Gastroesophageal sphincter (tissue), 4 donors: Measurements from ENCODE around the gene PLOD1. TPM values are rescaled to one million over a fixed set of nuclear protein-coding genes. Genes with fewer than 3 reads are reported as not detected.

Source experiments
- ATAC-seq: fragments of 150-250 bp; one replicate; pipeline ENCODE4 v1.9.1; 2016; ENCODE audit warnings: mild to moderate bottlenecking, moderate library complexity
- H3K27ac ChIP-seq, 4 donors: fragments of 200-600 bp; sonication (generic) in 3 of 4; 1 replicate in 3 of 4; 2 replicates in 1 of 4; pipeline ENCODE4 v1.5.1; 2016 to 2019
- H3K27me3 ChIP-seq: fragments of 200-600 bp; sonication (generic); one replicate; pipeline ENCODE4 v1.5.1; 2019
- H3K36me3 ChIP-seq, 2 donors: fragments of 200-600 bp; sonication (generic); one replicate each; pipeline ENCODE4 v1.5.1; 2019; ENCODE audit warnings: control low read depth in 1 of 2
- H3K4me1 ChIP-seq, 3 donors: fragments of 200-600 bp; sonication (generic); 1 replicate in 2 of 3; 2 replicates in 1 of 3; pipeline ENCODE4 v1.5.1; 2016 to 2019; ENCODE audit warnings: control low read depth in 2 of 3
- H3K4me3 ChIP-seq, 2 donors: fragments of 200-600 bp; sonication (generic); one replicate each; pipeline ENCODE4 v1.5.1; 2019; ENCODE audit warnings: mild to moderate bottlenecking in 1 of 2, moderate library complexity in 1 of 2
- H3K9me3 ChIP-seq, 3 donors: fragments of 200-600 bp; sonication (generic); one replicate each; pipeline ENCODE4 v1.5.1; 2017 to 2019; ENCODE audit warnings: control low read depth in 2 of 3
- EP300 ChIP-seq: sonication (generic); formaldehyde crosslinking; IDR thresholded peaks from one replicate; pipeline ENCODE4 v1.6.1; 2017; ENCODE audit warnings: antibody characterized with exemption, mild to moderate bottlenecking
- POLR2A ChIP-seq, 2 donors: fragments of 450-650 bp; IDR thresholded peaks; one replicate each; pipeline ENCODE4 v1.6.1; 2017; ENCODE audit warnings: antibody characterized with exemption in 2 of 2, mild to moderate bottlenecking in 2 of 2, moderate library complexity in 1 of 2
- POLR2AphosphoS5 ChIP-seq: sonication (generic); formaldehyde crosslinking; IDR thresholded peaks from one replicate; pipeline ENCODE4 v1.6.1; 2017; ENCODE audit warnings: antibody characterized with exemption
- WGBS, 2 donors: methylation state at CpG; one replicate each; pipeline ENCODE4 v1.1.5; 2018; ENCODE audit warnings: low coverage in 1 of 2; 5-methylcytosine and 5-hydroxymethylcytosine counted together
- total RNA-seq, 4 donors: library from RNA; depleted of rRNA; stranded (reverse); fragments of >200 nt; gene quantifications; one replicate each; pipeline ENCODE4 v1.1.0, GENCODE V29; 2016
- TF ChIP-seq, protein P1 (sequence below), 4 experiments: fragments of 200-600 bp in 2 of 4; fragments of 450-650 bp in 2 of 4; sonication (generic) in 1 of 4; IDR thresholded peaks; one replicate each; pipeline ENCODE4 v1.5.1; 2017 to 2019; ENCODE audit warnings: antibody characterized with exemption in 4 of 4, mild to moderate bottlenecking in 2 of 4, moderate library complexity in 2 of 4

Gene PLOD1
- total RNA-seq, 4 donors from 2014 or later = 66.5 to 125 (median 70.1) TPM

DNA sequence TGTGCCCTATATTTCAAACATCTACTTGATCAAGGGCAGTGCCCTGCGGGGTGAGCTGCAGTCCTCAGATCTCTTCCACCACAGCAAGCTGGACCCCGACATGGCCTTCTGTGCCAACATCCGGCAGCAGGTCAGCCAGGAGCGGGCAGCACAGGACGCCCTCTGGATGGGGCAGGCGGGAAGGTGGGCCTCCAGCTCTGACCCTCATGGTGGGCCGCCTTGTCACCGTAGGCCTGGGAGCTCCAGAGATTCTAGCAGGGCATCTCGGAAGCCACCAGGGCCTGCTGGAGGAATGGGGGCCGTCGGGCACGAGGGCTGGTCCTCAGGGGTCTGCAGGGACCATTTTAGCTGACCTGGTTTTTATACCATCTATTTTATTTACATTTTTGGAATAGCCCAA is 30.1 kb downstream of the PLOD1 start:
- TF ChIP-seq EP300 (no peak), POLR2A (IDR thresholded peaks at IDR 0.05) (no peak), POLR2AphosphoS5 (no peak)
- TF ChIP-seq, protein P1, sequence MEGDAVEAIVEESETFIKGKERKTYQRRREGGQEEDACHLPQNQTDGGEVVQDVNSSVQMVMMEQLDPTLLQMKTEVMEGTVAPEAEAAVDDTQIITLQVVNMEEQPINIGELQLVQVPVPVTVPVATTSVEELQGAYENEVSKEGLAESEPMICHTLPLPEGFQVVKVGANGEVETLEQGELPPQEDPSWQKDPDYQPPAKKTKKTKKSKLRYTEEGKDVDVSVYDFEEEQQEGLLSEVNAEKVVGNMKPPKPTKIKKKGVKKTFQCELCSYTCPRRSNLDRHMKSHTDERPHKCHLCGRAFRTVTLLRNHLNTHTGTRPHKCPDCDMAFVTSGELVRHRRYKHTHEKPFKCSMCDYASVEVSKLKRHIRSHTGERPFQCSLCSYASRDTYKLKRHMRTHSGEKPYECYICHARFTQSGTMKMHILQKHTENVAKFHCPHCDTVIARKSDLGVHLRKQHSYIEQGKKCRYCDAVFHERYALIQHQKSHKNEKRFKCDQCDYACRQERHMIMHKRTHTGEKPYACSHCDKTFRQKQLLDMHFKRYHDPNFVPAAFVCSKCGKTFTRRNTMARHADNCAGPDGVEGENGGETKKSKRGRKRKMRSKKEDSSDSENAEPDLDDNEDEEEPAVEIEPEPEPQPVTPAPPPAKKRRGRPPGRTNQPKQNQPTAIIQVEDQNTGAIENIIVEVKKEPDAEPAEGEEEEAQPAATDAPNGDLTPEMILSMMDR (IDR thresholded peaks at IDR 0.05) = no peak
- Histone ChIP-seq H3K4me3 (no peak overlapping the region), H3K27ac (no peak overlapping the region), H3K9me3 (no peaks in the 10 kb centered on the region), H3K4me1 (peaks cover 0 to 10% (median 0%) of the 10 kb centered on the region in 3 donors), H3K27me3 (no peaks in the 10 kb centered on the region), H3K36me3 (peaks cover 0 to 100% of the 10 kb centered on the region in 2 donors)
- no CpG with 5 or more reads among the region's 12 CpGs for WGBS, 2 donors
- no peak for ATAC-seq

DNA sequence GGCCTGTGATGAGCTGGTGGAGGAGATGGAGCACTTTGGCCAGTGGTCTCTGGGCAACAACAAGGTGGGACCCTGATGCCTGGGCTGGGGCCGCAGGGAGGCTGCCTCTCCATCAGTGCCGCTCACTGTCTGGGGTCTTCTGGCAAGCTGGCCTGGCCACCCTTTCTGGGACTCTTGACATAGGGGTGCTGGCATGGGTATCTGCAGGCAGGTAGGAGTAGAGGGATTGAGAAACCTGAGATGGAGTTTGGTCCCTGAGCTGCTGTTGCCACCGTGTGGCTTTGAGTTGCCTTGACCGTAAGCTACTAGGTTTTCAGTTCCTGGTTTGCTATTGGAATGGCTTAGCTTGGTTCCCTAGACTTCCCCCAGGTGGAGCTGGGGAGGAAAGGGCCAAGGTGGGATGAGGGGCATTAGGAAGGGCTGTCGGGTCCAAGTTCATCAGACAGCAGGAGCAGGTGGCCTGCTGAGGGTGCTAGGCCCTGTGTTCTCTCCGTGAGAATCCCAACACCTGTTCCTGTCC is 32.6 kb downstream of the PLOD1 start:
- WGBS, 2 donors = 27 to 45% methylated on average over 2 to 4 of the region's 6 CpGs
- no peak overlapping the region for H3K4me3 ChIP-seq
- ATAC-seq = peak; percentile 41
- TF ChIP-seq POLR2A (IDR thresholded peaks at IDR 0.05) (no peak), EP300 (no peak), POLR2AphosphoS5 (no peak)
- TF ChIP-seq, protein P1 (IDR thresholded peaks at IDR 0.05) = peak in 3 of 4 experiments; percentile 28 to 47 (median 44)
- H3K36me3 ChIP-seq = peaks cover 0 to 97% of the 10 kb centered on the region in 2 donors
- H3K27me3 ChIP-seq = no peaks in the 10 kb centered on the region
- no peaks in the 10 kb centered on the region for H3K9me3 ChIP-seq
- no peak overlapping the region for H3K27ac ChIP-seq
- no peaks in the 10 kb centered on the region for H3K4me1 ChIP-seq

DNA sequence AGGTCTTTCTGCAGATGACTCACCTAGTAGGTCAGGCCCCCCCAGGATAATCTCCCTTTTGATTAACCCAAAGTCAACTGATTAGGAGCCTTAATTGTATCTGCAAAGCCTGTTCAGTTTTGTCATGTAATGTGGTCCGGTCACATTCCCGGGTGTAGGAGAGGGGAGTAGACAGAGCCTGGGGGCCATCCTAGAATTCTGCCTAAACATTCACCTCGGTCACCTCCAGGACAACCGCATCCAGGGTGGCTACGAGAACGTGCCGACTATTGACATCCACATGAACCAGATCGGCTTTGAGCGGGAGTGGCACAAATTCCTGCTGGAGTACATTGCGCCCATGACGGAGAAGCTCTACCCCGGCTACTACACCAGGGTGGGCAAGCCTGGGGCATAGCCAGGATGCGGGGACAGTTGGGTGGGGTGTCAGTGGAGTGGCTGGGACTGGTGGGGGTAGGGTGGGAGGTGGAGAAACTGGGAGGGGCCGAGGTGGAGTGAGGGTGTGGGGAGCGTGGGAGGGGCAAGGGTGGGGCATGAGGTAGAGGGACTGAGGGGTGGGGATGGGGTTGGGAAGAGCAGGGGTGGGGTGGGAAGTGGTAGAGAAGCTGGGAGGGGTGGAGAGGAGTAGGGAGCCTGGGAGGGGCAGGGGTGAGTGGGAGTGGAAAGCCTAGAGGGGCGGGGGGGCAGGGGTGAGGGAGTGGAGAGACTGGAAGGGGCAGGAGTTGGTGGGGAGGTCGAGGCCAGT is 36.1 kb downstream of the PLOD1 start:
- no peaks in the 10 kb centered on the region for H3K4me1 ChIP-seq
- no peak overlapping the region for H3K4me3 ChIP-seq
- no peaks in the 10 kb centered on the region for H3K27me3 ChIP-seq
- ATAC-seq = no peak
- TF ChIP-seq, protein P1 (IDR thresholded peaks at IDR 0.05) = no peak
- TF ChIP-seq POLR2AphosphoS5 (no peak), POLR2A (IDR thresholded peaks at IDR 0.05) (no peak)
- WGBS, 2 donors = 76% methylated on average over 5 of the region's 17 CpGs; no CpG with 5 or more reads in 1 of the 2 donors
- H3K36me3 ChIP-seq = peaks cover 0 to 97% of the 10 kb centered on the region in 2 donors
- H3K9me3 ChIP-seq = no peaks in the 10 kb centered on the region
- H3K27ac ChIP-seq = no peak overlapping the region

DNA sequence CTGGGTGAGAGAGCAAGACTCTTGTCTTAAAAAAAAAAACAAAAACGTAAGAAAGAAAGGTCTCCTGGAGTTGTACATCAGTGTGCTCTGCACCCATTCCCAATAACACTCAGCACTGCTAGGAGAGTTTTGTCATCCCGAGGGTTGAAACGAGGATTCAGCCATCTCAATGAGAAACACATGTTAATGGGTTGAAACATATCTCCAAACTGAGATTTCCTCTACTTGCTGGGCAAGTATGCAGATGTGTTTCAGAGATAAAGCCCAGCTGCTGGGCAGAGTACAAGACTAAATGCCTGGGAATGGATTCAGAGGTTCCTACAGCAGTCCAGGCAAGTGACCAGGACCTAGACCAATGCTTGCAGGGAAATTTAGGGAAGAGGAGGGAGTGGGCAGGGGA is 43.1 kb downstream of the PLOD1 start:
- no peak for TF ChIP-seq EP300
- TF ChIP-seq POLR2A (IDR thresholded peaks at IDR 0.05) = no peak
- TF ChIP-seq, protein P1 (IDR thresholded peaks at IDR 0.05) = no peak
- TF ChIP-seq POLR2AphosphoS5 = no peak
- Histone ChIP-seq H3K9me3 (no peaks in the 10 kb centered on the region), H3K27ac (peak overlapping the region in 2 of 4 donors; percentile 95 to 97), H3K4me3 (no peak overlapping the region), H3K27me3 (no peaks in the 10 kb centered on the region), H3K4me1 (peaks cover 0 to 42% (median 18%) of the 10 kb centered on the region in 3 donors), H3K36me3 (peaks cover 0 to 53% of the 10 kb centered on the region in 2 donors)
- no peak for ATAC-seq
- WGBS, 2 donors = 47 to 71% methylated on average over 3 of the region's 3 CpGs

DNA sequence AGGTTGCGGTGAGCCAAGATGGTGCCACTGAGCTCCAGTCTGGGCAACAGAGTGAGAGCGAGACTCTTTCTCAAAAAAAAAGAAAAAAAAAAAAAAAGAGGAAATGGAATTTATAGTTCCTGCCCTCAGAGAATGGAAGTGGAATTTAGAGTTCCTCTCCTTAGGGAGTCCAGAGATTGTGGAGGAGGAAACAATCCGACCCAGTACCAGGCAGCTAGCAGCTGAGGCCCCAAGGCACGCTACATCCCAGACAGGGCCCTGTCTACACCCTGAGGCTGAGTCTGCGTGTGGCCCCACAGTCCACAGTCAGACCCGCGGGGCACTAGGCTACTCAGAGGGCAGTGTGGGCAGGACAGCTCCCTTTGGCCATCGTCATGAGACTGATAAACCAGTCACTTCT is 43.8 kb downstream of the PLOD1 start:
- no peak for ATAC-seq
- Histone ChIP-seq H3K9me3 (no peaks in the 10 kb centered on the region), H3K27ac (peak overlapping the region in 3 of 4 donors; percentile 95 to 97 (median 96)), H3K4me3 (no peak overlapping the region), H3K4me1 (peaks cover 0 to 49% (median 18%) of the 10 kb centered on the region in 3 donors), H3K36me3 (peaks cover 0 to 53% of the 10 kb centered on the region in 2 donors), H3K27me3 (no peaks in the 10 kb centered on the region)
- TF ChIP-seq POLR2AphosphoS5 (no peak), POLR2A (IDR thresholded peaks at IDR 0.05) (no peak), EP300 (no peak)
- TF ChIP-seq, protein P1 (IDR thresholded peaks at IDR 0.05) = no peak
- 61 to 100% methylated on average over 2 to 5 of the region's 8 CpGs for WGBS, 2 donors
